Measurements from ENCODE around the gene MTHFSD. TPM values are rescaled to one million over a fixed set of nuclear protein-coding genes. Genes with fewer than 3 reads are reported as not detected.

The MTHFSD gene
- total and polyA plus RNA-seq, 3 donors from 2014 or later = 42.2 to 55.6 (median 45.0) TPM

GRCh38 chr16:86498671-86499439 is 56.2 kb downstream of the MTHFSD start:
- no peak overlapping the region for H3K27ac ChIP-seq

GRCh38 chr16:86498155-86498670 is 56.8 kb downstream of the MTHFSD start:
- TF ChIP-seq POLR2A (IDR thresholded peaks at IDR 0.05) = no peak
- no peak for TF ChIP-seq CTCF (IDR thresholded peaks at IDR 0.05)

More at GRCh38 chr16:86498671-86499439, 56.2 kb downstream of the MTHFSD start:
- 5% methylated on average over 22 to 57 of the region's 61 CpGs for WGBS, 2 donors
- intact Hi-C loops (cut with DNase I; ENCODE audit: low total_unique reads) = no loop called here
- TF ChIP-seq CTCF (IDR thresholded peaks at IDR 0.05) (no peak), POLR2A (IDR thresholded peaks at IDR 0.05) (no peak)
- no peak for DNase-seq
- Histone ChIP-seq H3K4me1 (no peaks in the 10 kb centered on the region), H3K9me3 (no peaks in the 10 kb centered on the region), H3K27me3 (no peaks in the 10 kb centered on the region), H3K4me3 (no peak overlapping the region), H3K36me3 (ENCODE audit: low read depth, missing control alignments) (no peaks in the 10 kb centered on the region)

GRCh38 chr16:86497551-86498021 is 57.4 kb downstream of the MTHFSD start:
- DNase-seq = no peak
- intact Hi-C loops (cut with DNase I; ENCODE audit: low total_unique reads) = no loop called here
- no peak overlapping the region for H3K27ac ChIP-seq
- WGBS, 2 donors = 2 to 3% methylated on average over 17 to 35 of the region's 44 CpGs
- H3K4me1 ChIP-seq = no peaks in the 10 kb centered on the region
- no peak for TF ChIP-seq CTCF (IDR thresholded peaks at IDR 0.05)
- no peak for TF ChIP-seq POLR2A (IDR thresholded peaks at IDR 0.05)
- no peaks in the 10 kb centered on the region for H3K36me3 ChIP-seq (ENCODE audit: low read depth, missing control alignments)
- peak overlapping the region; percentile 1 to 24 for H3K4me3 ChIP-seq
- no peaks in the 10 kb centered on the region for H3K27me3 ChIP-seq
- no peaks in the 10 kb centered on the region for H3K9me3 ChIP-seq

More at GRCh38 chr16:86498155-86498670, 56.8 kb downstream of the MTHFSD start:
- no peaks in the 10 kb centered on the region for H3K36me3 ChIP-seq (ENCODE audit: low read depth, missing control alignments)
- no peak for DNase-seq
- no peaks in the 10 kb centered on the region for H3K9me3 ChIP-seq
- no peak overlapping the region for H3K4me3 ChIP-seq
- H3K27me3 ChIP-seq = no peaks in the 10 kb centered on the region
- H3K27ac ChIP-seq = no peak overlapping the region
- intact Hi-C loops (cut with DNase I; ENCODE audit: low total_unique reads) = no loop called here
- 7 to 8% methylated on average over 13 to 29 of the region's 29 CpGs for WGBS, 2 donors
- no peaks in the 10 kb centered on the region for H3K4me1 ChIP-seq

- Histone ChIP-seq H3K4me1 (no peaks in the 10 kb centered on the region), H3K36me3 (ENCODE audit: low read depth, missing control alignments) (no peaks in the 10 kb centered on the region), H3K9me3 (no peaks in the 10 kb centered on the region), H3K27me3 (no peaks in the 10 kb centered on the region), H3K4me3 (peak overlapping the region; percentile 1 to 24), H3K27ac (no peak overlapping the region)
- TF ChIP-seq POLR2A (IDR thresholded peaks at IDR 0.05) = no peak
- no peak for TF ChIP-seq CTCF (IDR thresholded peaks at IDR 0.05)
- no peak for DNase-seq
- 5 to 7% methylated on average over 20 to 45 of the region's 45 CpGs for WGBS, 2 donors
- intact Hi-C loops (cut with DNase I; ENCODE audit: low total_unique reads) = no loop called here
Observed at GRCh38 chr16:86496929-86497461, 58.0 kb downstream of the MTHFSD start.
